GM19023 (cell line): ENCODE results near the gene ADD2.

Source experiments
- ATAC-seq: cut with Tn5 transposase; IDR thresholded peaks from one replicate; pipeline ENCODE4 v1.9.1; 2021; ENCODE audit warnings: mild to moderate bottlenecking, moderate library complexity; ENCODE audit not compliant: unreplicated experiment

ADD2 gene

DNA sequence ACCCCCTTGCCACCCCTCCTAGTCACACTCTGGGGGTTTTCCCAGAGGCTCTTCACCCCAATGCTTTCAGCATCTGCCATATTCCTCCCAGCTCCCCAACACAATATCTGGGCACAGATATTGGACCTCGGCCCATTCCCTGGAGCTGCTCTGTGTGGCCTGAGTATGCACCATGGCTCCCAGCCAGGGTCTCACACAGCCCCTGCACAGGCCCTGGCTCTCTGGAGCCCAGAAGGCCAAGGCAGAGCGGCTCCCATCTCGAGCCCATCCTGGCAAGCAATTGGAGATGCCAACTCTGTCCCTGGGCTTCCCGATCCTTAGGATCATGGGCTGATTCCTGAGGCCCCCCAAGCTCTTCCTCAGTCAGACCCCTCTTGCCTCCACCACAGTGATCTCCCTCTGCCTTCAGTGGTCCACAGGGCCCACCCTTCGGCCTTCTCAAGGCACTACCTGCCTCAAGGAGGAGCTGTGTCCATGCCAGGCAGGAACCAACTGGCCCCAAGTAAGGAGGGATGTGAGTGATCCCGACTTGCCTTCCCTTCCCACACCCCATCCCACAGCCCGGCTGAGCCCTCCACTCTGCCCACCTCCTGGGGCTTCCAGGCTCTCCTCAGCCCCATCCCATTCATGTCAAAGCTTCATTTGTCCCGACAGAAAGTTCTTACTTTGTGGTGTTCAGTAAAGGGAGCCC is 62.7 kb downstream of the ADD2 start:
- ATAC-seq, result no peak

DNA sequence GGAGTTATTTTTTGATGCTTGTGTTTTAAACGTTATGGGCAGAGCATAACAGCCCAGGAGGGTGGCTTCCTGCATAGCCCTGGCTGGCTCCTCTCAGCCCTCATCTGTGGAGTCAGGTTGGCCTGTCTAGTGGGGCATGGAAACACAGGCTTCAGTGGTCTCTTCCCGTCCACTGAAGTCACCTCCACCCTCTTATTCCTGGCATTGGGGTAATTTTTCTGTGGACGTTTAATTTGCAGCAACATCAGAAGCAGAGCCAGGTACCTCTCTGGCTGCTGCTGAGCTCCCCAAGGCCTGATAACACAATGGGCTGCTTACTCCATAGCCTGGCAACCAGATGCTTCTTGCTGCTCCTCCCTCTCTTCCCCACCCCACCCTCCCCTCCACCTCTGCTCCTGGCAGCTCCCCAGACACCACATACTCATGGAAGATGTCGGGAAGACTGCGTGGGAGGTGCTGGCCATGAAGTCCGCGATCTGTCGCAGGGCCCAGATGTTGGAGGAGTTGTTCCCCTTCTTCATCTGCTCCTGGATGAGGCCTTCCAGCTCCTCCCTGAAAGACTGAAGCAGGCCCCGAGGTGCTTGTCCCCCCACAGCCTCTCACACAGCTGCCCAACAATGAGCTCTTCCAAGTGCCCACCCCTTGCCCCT is 64.0 kb downstream of the ADD2 start:
- no peak for ATAC-seq

DNA sequence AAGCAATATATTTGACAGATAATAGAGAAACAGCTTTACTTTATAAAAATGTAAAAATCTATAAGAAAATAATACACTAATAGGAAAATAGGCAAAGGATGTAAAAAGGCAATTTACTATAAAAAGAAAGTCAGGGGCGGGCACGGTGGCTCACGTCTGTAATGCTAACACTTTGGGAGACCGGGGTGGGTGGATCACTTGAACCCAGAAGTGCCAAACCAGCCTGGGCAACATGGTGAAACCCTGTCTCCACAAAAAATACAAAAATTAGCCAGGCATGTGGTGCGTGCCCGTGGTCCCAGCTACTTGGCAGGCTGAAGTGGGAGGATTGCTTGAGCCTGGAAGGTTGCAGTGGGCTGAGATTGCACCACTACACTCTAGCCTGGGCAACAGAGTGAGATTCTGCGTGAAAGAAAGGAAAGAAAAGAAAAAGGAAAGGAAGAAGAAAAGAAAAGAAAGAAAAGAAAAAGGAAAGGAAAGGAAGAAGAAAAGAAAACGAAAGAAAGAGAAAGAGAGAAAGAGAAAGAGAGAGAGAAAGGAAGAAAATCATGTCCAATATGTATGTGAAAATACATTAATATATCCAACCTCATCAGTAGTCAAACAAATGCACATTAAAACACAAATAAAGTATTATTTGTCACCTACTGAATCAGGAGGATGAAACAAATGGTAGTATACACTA is 65.1 kb downstream of the ADD2 start:
- no peak for ATAC-seq

DNA sequence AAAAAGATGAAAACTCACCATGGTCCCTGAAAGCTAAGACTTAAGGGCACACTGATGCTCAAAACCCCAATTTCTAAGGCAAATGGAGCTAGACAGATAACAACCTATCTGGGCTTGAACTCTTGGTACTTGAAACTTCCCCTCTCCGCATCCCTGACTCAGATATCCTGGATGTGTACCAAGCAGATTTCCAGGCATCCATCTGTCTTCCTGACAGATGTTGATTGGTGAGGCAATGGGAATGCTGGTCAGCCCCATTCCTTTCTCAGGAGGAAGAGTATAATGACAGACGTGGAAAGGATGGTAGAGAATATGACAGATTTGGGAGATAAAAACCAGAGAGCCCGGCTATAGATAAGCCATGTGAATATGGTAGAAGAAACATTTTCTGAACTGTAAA is 69.2 kb downstream of the ADD2 start:
- no peak for ATAC-seq

DNA sequence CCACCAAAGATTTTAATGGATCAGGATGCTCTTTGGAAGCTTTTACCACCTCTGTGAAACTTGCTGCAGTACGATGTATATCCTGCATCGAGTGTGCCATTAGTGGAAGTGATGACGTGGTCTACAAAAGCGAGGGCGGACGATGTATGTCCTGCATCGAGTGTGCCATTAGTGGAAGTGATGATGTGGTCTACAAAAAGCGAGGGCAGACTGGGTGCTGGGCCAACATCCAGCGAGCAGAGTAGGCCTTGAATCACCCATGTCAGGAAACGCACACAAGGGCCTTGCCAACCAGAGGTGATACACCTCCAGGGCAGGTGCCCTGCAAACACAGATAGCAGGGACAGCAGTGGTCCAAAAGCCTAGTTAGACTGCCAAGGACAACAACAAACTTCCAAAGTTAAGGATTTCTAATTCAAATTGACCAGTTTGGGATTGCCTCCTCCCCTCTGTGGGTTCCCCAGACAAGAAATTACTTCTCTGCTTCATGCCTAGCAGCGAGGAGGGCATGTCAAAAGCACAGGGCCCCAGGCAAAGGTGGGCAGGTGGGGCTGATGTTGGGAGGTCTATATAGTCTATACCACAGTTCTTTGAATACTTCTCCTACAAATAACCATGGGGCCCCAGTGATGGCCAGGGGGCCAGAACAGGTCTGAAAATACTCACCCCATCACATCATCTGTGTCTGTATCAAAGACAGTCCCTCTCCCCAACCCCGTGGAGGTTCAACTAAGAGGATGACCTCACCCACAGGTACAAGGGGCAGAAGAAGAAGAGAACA is 70.2 kb downstream of the ADD2 start:
- no peak for ATAC-seq

DNA sequence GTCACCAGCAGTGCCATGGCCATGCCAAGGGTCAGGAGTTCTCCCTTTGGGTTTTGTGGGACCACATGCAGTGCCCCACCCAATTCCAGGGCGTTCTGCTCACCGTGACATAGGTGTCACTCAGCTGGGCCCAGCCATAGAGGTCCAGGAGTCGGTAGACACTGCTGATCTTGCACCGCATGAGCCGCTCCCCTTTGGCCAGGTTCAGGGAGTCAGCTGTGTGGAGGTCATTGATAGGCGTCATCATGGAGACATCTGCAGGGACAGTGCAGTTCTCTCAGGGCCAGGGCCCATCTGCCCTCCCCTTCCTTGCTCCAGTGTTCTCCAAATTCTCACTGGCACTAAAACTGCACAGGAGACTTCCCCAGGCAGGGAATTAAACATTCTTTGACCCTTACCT is 71.9 kb downstream of the ADD2 start:
- no peak for ATAC-seq

DNA sequence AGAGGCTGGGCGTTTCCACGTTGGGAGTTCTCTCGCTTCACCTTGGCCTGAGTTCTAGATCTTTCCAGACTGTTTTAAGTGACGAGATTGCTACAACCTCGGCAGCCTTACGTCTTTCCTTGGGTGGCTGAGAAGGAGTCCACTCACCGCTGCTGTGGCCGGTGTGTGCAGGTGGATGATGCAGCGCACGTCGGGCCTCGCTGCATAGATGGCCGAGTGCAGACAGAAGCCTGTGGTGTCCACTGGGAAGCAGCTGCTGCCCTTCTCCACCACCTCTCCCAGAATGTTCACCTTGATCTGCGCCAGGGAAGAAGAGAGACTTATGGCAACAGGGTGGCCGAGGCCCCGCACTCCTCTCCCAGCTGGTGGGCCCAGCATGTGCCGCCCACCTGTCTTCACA is 75.7 kb downstream of the ADD2 start:
- no peak for ATAC-seq

DNA sequence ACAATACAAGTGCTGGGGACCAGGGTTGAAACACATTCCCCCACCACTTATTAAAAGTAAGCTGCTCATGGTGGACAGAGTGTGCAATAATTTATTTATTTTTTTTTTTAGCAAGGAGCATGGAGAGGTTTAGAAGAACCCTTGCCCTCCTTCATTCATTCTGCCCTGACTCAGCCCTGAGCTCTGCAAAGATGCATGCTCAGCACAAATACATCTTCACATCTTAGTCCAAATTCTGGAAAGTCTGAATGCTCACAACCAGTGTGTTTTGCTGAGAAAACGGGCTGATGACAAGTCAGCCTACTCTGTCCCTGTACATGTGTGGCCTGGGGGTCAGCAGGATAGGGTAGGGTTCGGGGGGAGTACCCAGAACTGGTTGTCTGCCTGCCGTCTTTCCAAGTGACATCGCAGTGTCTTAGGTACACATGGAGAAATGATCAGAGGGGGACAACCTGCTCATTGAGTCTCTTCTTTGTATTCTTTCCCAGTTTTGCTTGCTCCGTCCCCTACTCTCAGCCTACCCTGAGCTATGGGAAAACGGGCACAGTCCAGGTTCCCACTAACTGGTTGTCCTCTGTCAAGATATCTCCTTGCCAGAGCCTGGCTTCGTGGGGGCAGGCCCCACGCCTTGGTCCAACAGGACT is 76.4 kb downstream of the ADD2 start:
- ATAC-seq, result no peak

DNA sequence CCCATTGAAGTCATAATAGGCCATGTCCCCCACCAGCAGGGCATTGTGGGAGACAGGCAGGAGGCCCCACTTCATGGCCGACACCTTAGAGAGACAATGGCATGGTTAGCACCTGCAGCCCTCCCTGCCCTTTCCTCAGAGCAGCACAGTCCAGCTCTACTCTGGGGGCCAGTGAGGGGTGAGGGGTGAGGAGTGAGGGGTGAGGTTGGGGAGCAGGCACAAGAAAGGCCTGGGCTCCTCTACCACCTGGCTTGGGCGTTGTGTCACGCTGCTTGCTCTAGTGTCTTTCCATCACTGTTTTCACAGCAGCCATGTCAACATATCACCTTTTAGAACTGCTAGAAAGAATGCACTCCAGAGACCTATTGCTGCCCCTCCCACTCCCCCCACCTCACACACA is 77.2 kb downstream of the ADD2 start:
- no peak for ATAC-seq

DNA sequence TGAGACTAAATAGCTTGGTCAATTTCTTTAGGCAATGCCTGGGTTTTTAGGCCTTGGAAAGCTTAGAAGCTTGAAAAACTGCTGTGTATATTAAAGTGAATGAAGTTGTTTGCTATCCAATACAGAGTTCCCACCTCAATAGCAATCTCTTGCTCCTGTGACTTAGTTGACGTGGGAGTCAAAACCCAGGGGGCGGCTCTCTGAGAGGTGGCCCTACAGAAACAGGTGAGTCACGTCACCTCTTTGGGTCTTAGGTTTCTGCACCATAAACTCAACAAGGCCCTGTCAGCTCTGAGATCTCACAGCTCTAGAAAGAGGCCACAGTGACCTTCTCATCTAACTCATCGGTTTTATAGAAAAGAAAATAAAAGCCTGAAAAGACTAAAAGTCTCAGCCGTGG is 79.6 kb downstream of the ADD2 start:
- no peak for ATAC-seq

DNA sequence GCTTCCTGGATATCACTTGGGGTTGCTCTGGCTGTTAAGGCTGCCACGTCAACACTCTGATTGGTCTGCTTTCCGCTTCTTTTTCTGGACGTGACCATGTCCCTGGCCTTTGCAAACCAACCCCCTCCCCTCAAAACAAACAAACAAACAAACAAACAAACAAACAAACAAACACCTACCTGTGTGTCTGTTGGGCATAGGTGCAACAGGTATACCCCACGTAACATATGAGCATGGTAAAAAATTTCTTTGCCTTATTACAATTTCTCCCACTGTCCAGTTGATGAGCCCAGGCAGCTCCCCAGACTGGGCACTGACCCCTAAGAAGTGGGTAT is 80.6 kb downstream of the ADD2 start:
- no peak for ATAC-seq

DNA sequence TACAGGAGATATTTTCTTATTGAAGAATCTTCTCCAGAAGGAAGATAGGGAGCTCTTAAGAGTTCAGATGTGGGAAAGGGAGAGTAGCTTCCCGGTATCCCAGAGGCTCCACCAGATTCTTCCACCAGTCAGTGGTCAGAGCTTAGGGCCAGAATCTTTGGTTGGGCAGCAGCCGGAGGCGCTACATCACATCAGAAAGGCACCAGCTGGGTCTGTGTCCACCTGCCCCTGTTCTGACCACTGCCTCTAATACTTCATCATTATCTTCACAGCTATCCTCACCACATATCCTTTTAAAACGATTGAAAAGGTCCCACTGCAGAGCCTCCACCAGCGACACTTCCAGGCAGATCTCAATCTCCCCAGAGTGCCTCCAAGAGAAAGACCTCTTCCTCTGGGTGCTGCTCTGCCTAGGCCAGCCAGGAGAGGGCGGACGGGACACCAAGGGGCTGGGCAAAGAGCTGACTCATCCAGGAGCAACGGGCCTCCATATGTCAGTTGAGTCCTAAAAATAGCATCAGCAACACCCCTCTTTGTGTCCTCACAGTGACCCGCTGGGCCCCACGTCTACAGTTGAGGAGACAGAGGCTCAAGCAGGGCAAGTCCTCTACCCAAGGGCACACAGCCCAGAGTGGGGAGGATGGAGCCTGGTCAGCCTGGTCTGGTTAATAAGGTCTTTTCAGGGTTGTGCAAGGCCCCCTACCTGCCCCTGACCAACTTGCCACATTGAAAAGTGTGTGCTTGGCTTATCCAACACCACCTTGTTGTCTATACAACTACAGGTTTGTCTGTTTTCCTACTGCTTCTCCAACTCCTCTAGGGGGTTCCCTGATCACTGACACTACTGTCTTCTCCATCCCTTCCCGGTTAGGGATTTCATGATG is 81.2 kb downstream of the ADD2 start:
- ATAC-seq, result no peak

DNA sequence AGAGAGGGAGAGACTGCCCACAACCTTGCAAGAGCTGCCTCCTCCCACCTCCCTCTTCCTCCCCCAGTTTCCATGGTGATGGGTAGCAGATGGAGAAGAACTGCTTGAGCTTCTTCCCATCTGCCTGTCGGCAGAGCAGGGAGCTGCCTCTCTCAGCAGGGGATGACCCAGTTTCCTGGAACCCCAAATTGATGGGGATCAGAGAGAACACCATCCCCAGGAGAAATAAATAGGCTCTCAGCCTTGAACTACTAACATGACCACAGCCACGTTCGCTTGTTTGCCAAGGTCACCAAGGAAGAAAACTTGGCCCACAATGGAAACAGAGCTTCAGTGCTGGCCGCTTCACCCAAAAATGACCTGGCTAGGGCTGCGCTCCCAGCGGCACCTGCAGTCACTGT is 82.2 kb downstream of the ADD2 start:
- ATAC-seq, result no peak

DNA sequence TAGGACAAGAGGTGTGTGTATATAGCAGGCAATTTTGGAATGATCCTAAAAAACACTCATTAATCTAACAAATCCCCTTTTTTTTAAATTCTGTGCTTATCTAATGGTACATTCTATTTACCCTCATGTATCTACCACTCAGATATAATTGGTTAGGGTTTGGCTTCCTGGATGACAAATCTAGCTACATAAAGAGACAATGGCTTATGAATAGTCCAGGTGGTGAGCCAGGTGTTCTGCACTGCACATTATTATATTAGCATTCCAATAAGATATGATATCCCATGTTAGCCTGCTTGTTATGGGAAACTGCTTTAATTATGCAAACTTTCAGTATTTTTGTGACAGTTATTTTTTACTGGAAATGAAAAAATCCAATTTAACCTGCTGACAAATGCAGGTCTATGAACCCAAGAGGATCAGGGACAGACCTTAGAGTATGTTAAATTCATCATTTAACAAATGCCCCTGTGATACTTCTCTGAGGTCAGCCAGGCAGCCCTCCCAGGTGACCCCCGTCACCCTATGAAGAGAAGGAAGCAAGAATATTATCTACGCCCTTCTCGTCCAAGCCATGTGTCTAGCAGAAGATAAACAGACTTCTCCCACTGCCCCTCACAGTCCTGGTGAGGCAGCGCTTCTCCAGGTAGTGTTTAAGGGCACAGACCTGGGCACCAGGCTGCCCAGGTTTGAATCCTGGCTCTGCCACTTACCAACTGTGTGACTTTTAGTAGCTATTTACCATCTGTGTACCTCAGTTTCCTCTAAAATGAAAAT is 83.0 kb downstream of the ADD2 start:
- no peak for ATAC-seq

DNA sequence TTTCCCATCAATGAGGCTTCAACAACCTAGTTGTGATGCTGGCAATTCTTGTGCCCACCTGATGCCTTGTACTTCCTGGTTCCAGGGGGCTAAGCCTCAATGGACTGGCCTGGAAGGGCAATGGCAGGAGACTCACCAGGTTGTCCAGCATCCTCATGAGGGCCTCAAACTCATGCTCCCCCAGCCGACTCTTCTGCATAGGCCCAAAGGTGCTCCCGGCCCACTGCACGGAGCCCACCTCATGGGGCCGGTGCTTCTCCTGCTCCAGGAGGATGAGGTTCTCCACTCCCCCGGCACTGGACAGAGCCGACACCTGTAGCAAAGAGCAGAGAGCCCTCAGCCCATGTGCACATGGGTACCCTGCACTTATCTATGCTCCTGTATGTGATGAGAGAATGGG is 84.5 kb downstream of the ADD2 start:
- no peak for ATAC-seq

DNA sequence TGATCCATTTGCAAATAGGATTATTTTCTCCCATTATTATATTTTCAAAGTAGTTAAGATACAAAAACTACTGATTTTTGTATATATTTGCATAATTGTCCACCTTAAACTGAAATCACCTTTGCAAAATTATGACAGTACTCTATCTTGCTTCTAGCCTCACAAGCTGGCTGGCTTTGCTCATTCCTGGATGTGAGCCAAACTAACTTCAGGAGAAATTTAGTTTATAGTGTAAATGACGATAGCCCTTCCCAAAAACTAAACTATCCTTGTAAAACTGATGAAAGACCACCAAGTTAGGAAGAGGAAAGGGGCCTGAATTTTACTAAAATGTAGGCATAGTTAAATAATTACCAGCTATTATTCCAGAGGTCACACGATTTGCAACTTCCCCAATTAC is 87.3 kb downstream of the ADD2 start:
- ATAC-seq, result no peak

DNA sequence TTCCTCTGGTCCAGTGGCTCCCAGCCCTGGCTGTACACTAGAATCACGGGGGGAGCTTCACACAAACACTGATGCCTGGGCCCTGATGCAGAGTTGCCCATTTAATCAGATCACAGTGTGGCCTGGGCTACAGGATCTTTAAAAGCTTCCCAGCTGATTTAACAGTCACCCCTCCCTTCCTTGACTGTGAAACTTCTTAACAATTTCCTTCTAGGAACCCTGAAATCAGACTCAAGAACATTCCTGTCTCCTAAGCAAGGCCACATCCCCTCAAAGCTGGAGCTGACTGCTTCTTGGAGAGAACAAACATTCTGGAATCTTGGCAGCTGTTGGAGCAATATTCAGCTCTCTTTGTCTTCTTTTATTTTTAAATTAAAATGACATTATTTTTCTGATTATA is 88.7 kb downstream of the ADD2 start:
- no peak for ATAC-seq

DNA sequence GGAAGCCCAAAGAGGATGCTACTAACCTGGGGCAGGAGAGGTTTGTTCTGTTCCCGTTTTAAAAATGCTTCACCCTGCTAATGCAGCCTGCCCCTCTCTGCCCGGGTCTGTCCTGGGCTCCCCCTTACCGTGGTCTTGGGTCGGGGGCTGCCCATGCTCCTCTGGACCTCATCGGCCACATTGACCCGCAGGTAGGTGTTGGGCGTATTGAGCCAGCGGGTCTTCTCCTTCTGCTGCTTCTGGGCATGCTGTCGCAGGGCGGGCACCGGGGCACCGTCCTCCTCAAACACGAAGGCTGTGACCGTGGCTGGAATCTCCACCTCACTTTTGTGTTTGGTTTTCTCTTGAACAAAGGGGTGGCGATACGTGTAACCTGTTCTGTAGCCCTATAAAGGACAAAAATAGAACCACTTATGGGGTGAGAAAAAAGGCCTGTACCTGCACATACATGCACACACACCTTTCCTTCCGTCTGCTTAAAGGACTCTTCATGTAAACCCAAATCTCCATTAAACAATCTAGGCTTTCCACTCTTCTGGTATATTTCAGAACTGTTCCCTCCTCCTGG is 89.3 kb downstream of the ADD2 start:
- ATAC-seq, result no peak
